ENCODE data around the gene BSG. TPM values are rescaled to one million over a fixed set of nuclear protein-coding genes. Genes with fewer than 3 reads are reported as not detected.

BSG gene
- total and polyA plus RNA-seq, 9 of the 15 experiments (the other 6 are each of a cell fraction or from before 2014, with no cell fraction given): 4.6 to 495 (median 187) TPM

DNA sequence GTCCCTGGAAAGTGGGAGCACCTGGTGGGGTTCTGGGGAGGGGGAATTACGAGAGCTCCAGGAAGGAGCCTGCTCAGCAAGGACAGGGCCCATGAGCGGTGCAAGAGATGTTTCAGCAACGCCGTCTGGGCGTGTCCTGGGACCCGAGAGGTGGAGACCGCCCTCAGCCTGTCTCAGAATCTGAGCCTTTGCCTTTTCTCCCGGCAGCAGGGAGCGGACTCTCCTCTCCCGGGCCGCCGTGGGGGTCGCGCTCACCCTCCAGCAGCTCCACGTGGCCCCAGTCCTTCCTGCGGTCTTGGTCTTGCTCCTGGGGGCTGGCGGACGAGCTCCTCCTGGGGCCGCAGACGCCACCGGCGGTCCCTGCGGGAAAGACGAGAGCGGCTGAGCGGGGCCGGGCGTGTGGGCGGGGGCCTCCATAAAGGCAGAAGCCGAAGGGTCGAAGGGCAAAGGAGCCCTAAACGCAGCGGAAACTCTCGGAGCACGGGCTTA, 60.2 kb downstream of the BSG start (continued):
- TF ChIP-seq ELF4 (CRISPR knock-in tag; IDR thresholded peaks at IDR 0.05) (no peak), GABPB2 (CRISPR knock-in tag; conservative IDR thresholded peaks at IDR 0.05) (no peak), HBP1 (CRISPR knock-in tag; IDR thresholded peaks at IDR 0.05) (no peak), ZKSCAN3 (CRISPR knock-in tag; IDR thresholded peaks at IDR 0.05) (no peak), ZNF57 (CRISPR knock-in tag; IDR thresholded peaks at IDR 0.05) (no peak), TAF15 (IDR thresholded peaks at IDR 0.05; ENCODE audit: low read depth, low read length) (no peak), XRCC4 (IDR thresholded peaks at IDR 0.05; ENCODE audit: extremely low read depth, insufficient read depth, insufficient read length) (no peak), KLF10 (CRISPR knock-in tag; IDR thresholded peaks at IDR 0.05) (no peak), CTCFL (IDR thresholded peaks at IDR 0.05; ENCODE audit: borderline replicate concordance, insufficient read depth, low read depth, low read length, poor library complexity, severe bottlenecking) (no peak), MAZ (CRISPR knock-in tag; conservative IDR thresholded peaks at IDR 0.05 in 1 of 2, IDR thresholded peaks at IDR 0.05 in 1 of 2) (peak in 1 of 2 experiments; percentile 33; a peak in 1 of 4 replicates), HDAC2 (IDR thresholded peaks at IDR 0.05) (no peak), ZFP36 (IDR thresholded peaks at IDR 0.05; ENCODE audit: low read depth, low read length, partially characterized antibody) (no peak), BRF2 (IDR thresholded peaks at IDR 0.05; ENCODE audit: borderline replicate concordance, insufficient read depth, insufficient read length) (no peak), HNRNPH1 (optimal IDR thresholded peaks at IDR 0.05; ENCODE audit: low read depth, low read length) (no peak), TBP (optimal IDR thresholded peaks at IDR 0.05; ENCODE audit: low read depth, low read length) (peak; percentile 40), DPF2 (IDR thresholded peaks at IDR 0.05) (no peak)
- TF ChIP-seq, protein P1, sequence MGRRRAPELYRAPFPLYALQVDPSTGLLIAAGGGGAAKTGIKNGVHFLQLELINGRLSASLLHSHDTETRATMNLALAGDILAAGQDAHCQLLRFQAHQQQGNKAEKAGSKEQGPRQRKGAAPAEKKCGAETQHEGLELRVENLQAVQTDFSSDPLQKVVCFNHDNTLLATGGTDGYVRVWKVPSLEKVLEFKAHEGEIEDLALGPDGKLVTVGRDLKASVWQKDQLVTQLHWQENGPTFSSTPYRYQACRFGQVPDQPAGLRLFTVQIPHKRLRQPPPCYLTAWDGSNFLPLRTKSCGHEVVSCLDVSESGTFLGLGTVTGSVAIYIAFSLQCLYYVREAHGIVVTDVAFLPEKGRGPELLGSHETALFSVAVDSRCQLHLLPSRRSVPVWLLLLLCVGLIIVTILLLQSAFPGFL (CRISPR knock-in tag; IDR thresholded peaks at IDR 0.05): no peak
- TF ChIP-seq, protein P2, sequence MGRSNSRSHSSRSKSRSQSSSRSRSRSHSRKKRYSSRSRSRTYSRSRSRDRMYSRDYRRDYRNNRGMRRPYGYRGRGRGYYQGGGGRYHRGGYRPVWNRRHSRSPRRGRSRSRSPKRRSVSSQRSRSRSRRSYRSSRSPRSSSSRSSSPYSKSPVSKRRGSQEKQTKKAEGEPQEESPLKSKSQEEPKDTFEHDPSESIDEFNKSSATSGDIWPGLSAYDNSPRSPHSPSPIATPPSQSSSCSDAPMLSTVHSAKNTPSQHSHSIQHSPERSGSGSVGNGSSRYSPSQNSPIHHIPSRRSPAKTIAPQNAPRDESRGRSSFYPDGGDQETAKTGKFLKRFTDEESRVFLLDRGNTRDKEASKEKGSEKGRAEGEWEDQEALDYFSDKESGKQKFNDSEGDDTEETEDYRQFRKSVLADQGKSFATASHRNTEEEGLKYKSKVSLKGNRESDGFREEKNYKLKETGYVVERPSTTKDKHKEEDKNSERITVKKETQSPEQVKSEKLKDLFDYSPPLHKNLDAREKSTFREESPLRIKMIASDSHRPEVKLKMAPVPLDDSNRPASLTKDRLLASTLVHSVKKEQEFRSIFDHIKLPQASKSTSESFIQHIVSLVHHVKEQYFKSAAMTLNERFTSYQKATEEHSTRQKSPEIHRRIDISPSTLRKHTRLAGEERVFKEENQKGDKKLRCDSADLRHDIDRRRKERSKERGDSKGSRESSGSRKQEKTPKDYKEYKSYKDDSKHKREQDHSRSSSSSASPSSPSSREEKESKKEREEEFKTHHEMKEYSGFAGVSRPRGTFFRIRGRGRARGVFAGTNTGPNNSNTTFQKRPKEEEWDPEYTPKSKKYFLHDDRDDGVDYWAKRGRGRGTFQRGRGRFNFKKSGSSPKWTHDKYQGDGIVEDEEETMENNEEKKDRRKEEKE (IDR thresholded peaks at IDR 0.05; ENCODE audit: borderline replicate concordance in 1 of 2, control insufficient read depth in 1 of 2, low read depth in 2 of 2, low read length in 1 of 2): no peak
